Cerebellar cortex (tissue), 1 donor: Measurements from ENCODE around the gene SLC7A5.
"Not testable (repeated sequence)": the region's sequence is repeated elsewhere in the genome, so short reads cannot be mapped to it uniquely, and the experiment has no call there.

Experiments
- DNase-seq: peaks from one replicate; pipeline ENCODE4 v3.0.0-alpha.2; 2015; ENCODE audit warnings: low spot score

SLC7A5 gene

GRCh38 chr16:87834005-87834667 is 35.2 kb downstream of the SLC7A5 start:
- no peak for DNase-seq

GRCh38 chr16:87833548-87833947 is 35.8 kb downstream of the SLC7A5 start:
- no peak for DNase-seq

- DNase-seq, result no peak
Measured at GRCh38 chr16:87832741-87833502, 36.4 kb downstream of the SLC7A5 start.

GRCh38 chr16:87832137-87832527 is 37.2 kb downstream of the SLC7A5 start:
- no peak for DNase-seq

- DNase-seq, result no peak
Measured at GRCh38 chr16:87831421-87832136, 37.7 kb downstream of the SLC7A5 start.

GRCh38 chr16:87830673-87831420 is 38.5 kb downstream of the SLC7A5 start:
- DNase-seq, result no peak

GRCh38 chr16:87829988-87830672 is 39.2 kb downstream of the SLC7A5 start:
- DNase-seq, result no peak

GRCh38 chr16:87829622-87829980 is 39.7 kb downstream of the SLC7A5 start:
- DNase-seq, result no peak

GRCh38 chr16:87828907-87829621 is 40.2 kb downstream of the SLC7A5 start:
- no peak for DNase-seq

- DNase-seq, result no peak
Measured at GRCh38 chr16:87828071-87828906, 41.0 kb downstream of the SLC7A5 start.

- not testable (repeated sequence) for DNase-seq
Measured at GRCh38 chr16:87827588-87827915, 41.8 kb downstream of the SLC7A5 start.

- no peak for DNase-seq
Measured at GRCh38 chr16:87826798-87827587, 42.3 kb downstream of the SLC7A5 start.

GRCh38 chr16:87826407-87826797 is 42.9 kb downstream of the SLC7A5 start:
- not testable (repeated sequence) for DNase-seq

GRCh38 chr16:87825842-87826120 is 43.5 kb downstream of the SLC7A5 start:
- not testable (repeated sequence) for DNase-seq

- no peak for DNase-seq
Measured at GRCh38 chr16:87824991-87825841, 44.1 kb downstream of the SLC7A5 start.

GRCh38 chr16:87824016-87824990 is 45.0 kb downstream of the SLC7A5 start:
- DNase-seq, result no peak

GRCh38 chr16:87823181-87823929 is 46.0 kb downstream of the SLC7A5 start:
- DNase-seq, result no peak
